Thyroid gland (tissue), 4 donors: ENCODE data around the gene LIX1. TPM values are rescaled to one million over a fixed set of nuclear protein-coding genes. Genes with fewer than 3 reads are reported as not detected.

Experiments
- DNase-seq, 2 donors: peaks; one replicate each; pipeline ENCODE4 v3.0.0-alpha.2; 2019
- H3K27ac ChIP-seq, 3 donors: fragments of 200-600 bp; sonication (generic); 1 replicate in 2 of 3; 2 replicates in 1 of 3; pipeline ENCODE4 v1.5.1; 2016 to 2019; ENCODE audit warnings: mild to moderate bottlenecking in 1 of 3, moderate library complexity in 1 of 3
- H3K27me3 ChIP-seq: fragments of 200-600 bp; sonication (generic); one replicate; pipeline ENCODE4 v1.5.1; 2019
- H3K36me3 ChIP-seq, 2 donors: fragments of 200-600 bp; sonication (generic); one replicate each; pipeline ENCODE4 v1.5.1; 2016 to 2019
- H3K4me1 ChIP-seq, 2 donors: fragments of 200-600 bp; sonication (generic); one replicate each; pipeline ENCODE4 v1.5.1; 2017 to 2019
- H3K4me3 ChIP-seq, 3 donors: fragments of 200-600 bp; sonication (generic); replicated peaks in 1 of 3; 1 replicate in 2 of 3; 2 replicates in 1 of 3; pipeline ENCODE4 v1.5.1; 2016; ENCODE audit warnings: mild to moderate bottlenecking in 1 of 3
- H3K9me3 ChIP-seq: fragments of 200-600 bp; sonication (generic); one replicate; pipeline ENCODE4 v1.5.1; 2017
- POLR2A ChIP-seq, 2 donors: fragments of 450-650 bp; IDR thresholded peaks; one replicate each; pipeline ENCODE4 v1.6.1; 2017; ENCODE audit warnings: antibody characterized with exemption in 2 of 2, mild to moderate bottlenecking in 2 of 2, moderate library complexity in 1 of 2
- WGBS, 2 donors: methylation state at CpG; one replicate each; pipeline ENCODE4 v1.1.5; 2017; 5-methylcytosine and 5-hydroxymethylcytosine counted together
- intact Hi-C: fragments of 100-400 bp; cut with DNase I; formaldehyde crosslinking; loops from one replicate; pipeline ENCODE4 v1.15.1; 2023
- total RNA-seq, 4 donors: library from RNA; depleted of rRNA; stranded (reverse); fragments of >200 nt; gene quantifications; one replicate each; pipeline ENCODE4 v1.2.3, GENCODE V29; 2016
- TF ChIP-seq, protein P1 (sequence below), 6 experiments: fragments of 200-600 bp in 3 of 6; fragments of 450-650 bp in 3 of 6; sonication (generic) in 3 of 6; IDR thresholded peaks; one replicate each; pipeline ENCODE4 v1.5.1; 2016 to 2019; ENCODE audit warnings: antibody characterized with exemption in 6 of 6, mild to moderate bottlenecking in 2 of 6, inconsistent platforms in 1 of 6, moderate library complexity in 1 of 6

Gene LIX1
- total RNA-seq, 4 donors from 2014 or later = 0.89 to 5.5 (median 1.7) TPM

DNA sequence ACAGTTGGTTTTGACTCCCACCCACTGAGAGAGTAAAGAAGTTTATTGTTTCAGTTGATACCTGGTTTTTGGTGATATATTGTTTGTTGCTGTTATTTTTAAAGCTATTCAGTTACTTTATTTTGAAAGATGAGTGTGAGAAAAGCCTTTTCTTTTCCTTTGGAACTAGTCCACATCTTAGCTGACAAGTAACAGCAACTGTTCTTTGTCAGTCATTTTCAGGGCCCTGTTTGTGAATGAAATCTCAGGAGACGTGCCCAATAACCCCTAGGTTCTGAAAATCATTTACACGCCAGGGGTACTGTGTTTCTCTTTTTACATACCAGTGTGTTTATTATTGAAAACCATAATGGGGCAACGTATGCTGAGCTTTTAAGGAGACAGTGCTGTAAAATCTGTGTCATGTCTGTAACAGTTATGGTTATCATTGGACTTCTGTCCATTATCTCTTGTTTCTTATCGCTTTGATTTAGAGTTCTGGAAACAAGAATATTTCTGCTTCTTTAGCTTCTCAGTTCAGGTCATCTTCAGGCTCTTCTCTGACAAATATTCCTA lies 75.0 kb downstream of the LIX1 start:
- TF ChIP-seq, protein P1, sequence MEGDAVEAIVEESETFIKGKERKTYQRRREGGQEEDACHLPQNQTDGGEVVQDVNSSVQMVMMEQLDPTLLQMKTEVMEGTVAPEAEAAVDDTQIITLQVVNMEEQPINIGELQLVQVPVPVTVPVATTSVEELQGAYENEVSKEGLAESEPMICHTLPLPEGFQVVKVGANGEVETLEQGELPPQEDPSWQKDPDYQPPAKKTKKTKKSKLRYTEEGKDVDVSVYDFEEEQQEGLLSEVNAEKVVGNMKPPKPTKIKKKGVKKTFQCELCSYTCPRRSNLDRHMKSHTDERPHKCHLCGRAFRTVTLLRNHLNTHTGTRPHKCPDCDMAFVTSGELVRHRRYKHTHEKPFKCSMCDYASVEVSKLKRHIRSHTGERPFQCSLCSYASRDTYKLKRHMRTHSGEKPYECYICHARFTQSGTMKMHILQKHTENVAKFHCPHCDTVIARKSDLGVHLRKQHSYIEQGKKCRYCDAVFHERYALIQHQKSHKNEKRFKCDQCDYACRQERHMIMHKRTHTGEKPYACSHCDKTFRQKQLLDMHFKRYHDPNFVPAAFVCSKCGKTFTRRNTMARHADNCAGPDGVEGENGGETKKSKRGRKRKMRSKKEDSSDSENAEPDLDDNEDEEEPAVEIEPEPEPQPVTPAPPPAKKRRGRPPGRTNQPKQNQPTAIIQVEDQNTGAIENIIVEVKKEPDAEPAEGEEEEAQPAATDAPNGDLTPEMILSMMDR (IDR thresholded peaks at IDR 0.05) = no peak
- TF ChIP-seq POLR2A (IDR thresholded peaks at IDR 0.05) = no peak
- H3K4me3 ChIP-seq = no peak overlapping the region
- no peak overlapping the region for H3K27ac ChIP-seq
- H3K9me3 ChIP-seq = no peaks in the 10 kb centered on the region
- peaks cover 8 to 12% of the 10 kb centered on the region in 2 donors for H3K4me1 ChIP-seq
- WGBS, 2 donors = 88 to 90% methylated on average over 4 of the region's 4 CpGs
- no peak for DNase-seq
- intact Hi-C loops = no loop called here
- no peaks in the 10 kb centered on the region for H3K27me3 ChIP-seq
- no peaks in the 10 kb centered on the region for H3K36me3 ChIP-seq

DNA sequence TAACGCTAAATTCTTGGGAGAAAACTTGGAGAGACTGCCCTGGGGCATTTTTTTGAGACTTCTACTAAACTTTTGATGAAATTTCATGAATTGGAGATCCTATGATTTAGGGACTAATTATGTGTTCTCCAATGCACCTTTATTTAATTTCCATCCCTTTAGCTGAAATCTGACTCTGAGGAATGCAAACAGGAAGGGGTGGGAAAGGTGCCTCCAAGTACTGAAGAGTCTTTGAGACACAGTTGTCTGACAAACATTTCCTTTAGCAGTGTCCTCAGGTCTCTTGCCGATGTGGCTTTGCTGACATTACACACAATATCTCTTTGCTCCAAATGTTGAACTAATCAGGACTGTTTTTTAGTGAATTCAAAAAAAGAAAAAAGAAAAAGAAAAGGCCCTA lies 76.9 kb downstream of the LIX1 start:
- Histone ChIP-seq H3K4me1 (peaks cover 7 to 12% of the 10 kb centered on the region in 2 donors), H3K4me3 (no peak overlapping the region), H3K27ac (no peak overlapping the region), H3K27me3 (no peaks in the 10 kb centered on the region), H3K36me3 (no peaks in the 10 kb centered on the region), H3K9me3 (no peaks in the 10 kb centered on the region)
- intact Hi-C loops = no loop called here
- 50 to 58% methylated on average over 2 of the region's 2 CpGs for WGBS, 2 donors
- DNase-seq = no peak
- TF ChIP-seq, protein P1 (IDR thresholded peaks at IDR 0.05) = no peak
- peak in 1 of 2 donors; percentile 20 for TF ChIP-seq POLR2A (IDR thresholded peaks at IDR 0.05)

DNA sequence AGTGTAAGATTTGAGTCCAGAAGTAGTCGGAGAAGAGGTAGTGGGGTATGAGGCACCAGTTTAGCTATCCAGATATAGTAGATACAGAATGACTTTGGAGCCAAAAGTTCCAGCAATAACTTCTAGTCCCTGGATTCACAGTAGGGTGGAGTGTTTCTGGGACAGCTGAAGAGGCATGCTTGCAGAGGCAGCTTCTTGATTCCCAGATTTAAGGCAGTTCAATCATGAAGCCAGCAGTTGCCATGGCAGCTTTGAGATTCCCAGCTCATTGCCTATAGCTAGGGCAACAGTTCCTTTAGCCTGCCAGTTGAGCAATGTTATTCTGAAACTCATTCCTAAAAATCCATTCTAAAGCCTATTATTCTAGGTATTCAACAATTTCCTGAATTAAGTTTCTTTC lies 79.2 kb downstream of the LIX1 start:
- no peaks in the 10 kb centered on the region for H3K9me3 ChIP-seq
- peaks cover 6 to 12% of the 10 kb centered on the region in 2 donors for H3K4me1 ChIP-seq
- H3K36me3 ChIP-seq = no peaks in the 10 kb centered on the region
- H3K27me3 ChIP-seq = no peaks in the 10 kb centered on the region
- no peak overlapping the region for H3K4me3 ChIP-seq
- 92 to 94% methylated on average over 1 of the region's 1 CpG for WGBS, 2 donors
- H3K27ac ChIP-seq = no peak overlapping the region
- TF ChIP-seq POLR2A (IDR thresholded peaks at IDR 0.05) = no peak
- TF ChIP-seq, protein P1 (IDR thresholded peaks at IDR 0.05) = no peak
- intact Hi-C loops = no loop called here
- DNase-seq = no peak

DNA sequence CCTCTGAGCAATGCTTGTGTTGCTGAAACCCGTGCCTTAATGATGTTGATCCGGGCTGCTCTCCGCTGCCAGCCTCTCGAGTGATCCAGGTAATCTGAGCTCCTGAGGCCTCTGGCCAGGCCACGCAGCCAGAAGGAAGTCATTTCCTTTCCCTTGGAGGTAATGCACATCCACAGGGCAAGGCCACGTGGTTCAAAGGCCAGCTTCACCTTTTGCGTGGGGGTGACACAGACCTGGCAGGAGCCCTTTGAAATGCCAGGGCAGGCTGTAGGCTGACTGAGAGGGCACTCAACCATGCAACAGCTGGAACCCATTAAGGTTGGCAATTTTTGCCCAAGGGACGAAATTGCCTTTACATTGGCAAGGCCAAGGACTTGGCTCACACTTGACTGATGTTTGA lies 80.4 kb downstream of the LIX1 start:
- H3K4me3 ChIP-seq = no peak overlapping the region
- intact Hi-C loops = no loop called here
- H3K36me3 ChIP-seq = no peaks in the 10 kb centered on the region
- no peaks in the 10 kb centered on the region for H3K27me3 ChIP-seq
- H3K4me1 ChIP-seq = peaks cover 6 to 12% of the 10 kb centered on the region in 2 donors
- no peak for TF ChIP-seq POLR2A (IDR thresholded peaks at IDR 0.05)
- TF ChIP-seq, protein P1 (IDR thresholded peaks at IDR 0.05) = no peak
- no peaks in the 10 kb centered on the region for H3K9me3 ChIP-seq
- peak overlapping the region in 2 of 3 donors; percentile 15 to 39 for H3K27ac ChIP-seq
- DNase-seq = peak; percentile 42 to 60
- 42 to 45% methylated on average over 8 of the region's 8 CpGs for WGBS, 2 donors

DNA sequence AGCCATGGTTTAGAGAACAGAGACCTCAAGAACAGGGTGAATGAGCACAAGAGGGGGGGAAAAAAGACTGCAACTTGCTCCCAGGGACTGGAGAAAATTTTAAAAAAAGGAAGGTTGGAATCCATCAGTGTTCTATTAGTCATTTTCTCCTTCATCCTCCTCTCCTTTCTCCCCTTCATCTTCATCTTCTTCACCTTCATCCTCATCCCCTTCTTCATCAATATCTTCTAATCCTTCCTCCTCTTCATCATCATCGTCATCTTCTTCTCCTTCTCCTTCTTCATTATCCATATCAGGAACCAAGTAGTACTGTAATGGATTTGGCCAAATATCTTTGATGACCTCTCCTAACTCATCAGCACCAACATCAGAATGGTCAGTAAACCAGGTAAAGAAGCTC lies 86.1 kb downstream of the LIX1 start:
- 93 to 98% methylated on average over 1 of the region's 1 CpG for WGBS, 2 donors
- Histone ChIP-seq H3K27me3 (no peaks in the 10 kb centered on the region), H3K4me1 (no peaks in the 10 kb centered on the region), H3K27ac (no peak overlapping the region), H3K9me3 (no peaks in the 10 kb centered on the region), H3K36me3 (no peaks in the 10 kb centered on the region), H3K4me3 (no peak overlapping the region)
- TF ChIP-seq, protein P1 (IDR thresholded peaks at IDR 0.05) = no peak
- TF ChIP-seq POLR2A (IDR thresholded peaks at IDR 0.05) = no peak
- intact Hi-C loops = no loop called here
- no peak for DNase-seq
